Thoracic aorta (tissue), 2 donors: ENCODE measurements around the gene EXOC6B. TPM values are rescaled to one million over a fixed set of nuclear protein-coding genes. Genes with fewer than 3 reads are reported as not detected.
A peak's percentile ranks its signal among the peaks of the same experiment; 100 is the strongest.

Experiments
- ATAC-seq: fragments of 150-250 bp; one replicate; pipeline ENCODE4 v1.8.0; 2017; ENCODE audit warnings: low read depth; ENCODE audit not compliant: insufficient number of reproducible peaks, low FRiP score
- DNase-seq: peaks from one replicate; pipeline ENCODE4 v3.0.0-alpha.2; 2020; ENCODE audit warnings: low spot score
- H3K27ac ChIP-seq, 2 donors: fragments of 200-600 bp; sonication (generic); 1 replicate in 1 of 2; 2 replicates in 1 of 2; pipeline ENCODE4 v1.5.1; 2016; ENCODE audit warnings: mild to moderate bottlenecking in 2 of 2, moderate library complexity in 2 of 2
- H3K27me3 ChIP-seq: fragments of 200-600 bp; sonication (generic); replicated peaks from 2 replicates; pipeline ENCODE4 v1.6.0; 2016; ENCODE audit warnings: mild to moderate bottlenecking; ENCODE audit not compliant: insufficient read depth
- H3K36me3 ChIP-seq: fragments of 200-600 bp; sonication (generic); one replicate; pipeline ENCODE4 v1.5.1; 2016
- H3K4me1 ChIP-seq, 2 donors: fragments of 200-600 bp; sonication (generic); 1 replicate in 1 of 2; 2 replicates in 1 of 2; pipeline versions ENCODE4 v1.5.1 to v1.6.0; 2016; ENCODE audit warnings: low read depth in 2 of 2, mild to moderate bottlenecking in 1 of 2; ENCODE audit not compliant: control insufficient read depth in 1 of 2
- H3K4me3 ChIP-seq: fragments of 200-600 bp; sonication (generic); 2 replicates; pipeline ENCODE4 v1.5.1; 2016; ENCODE audit warnings: mild to moderate bottlenecking
- H3K9me3 ChIP-seq: fragments of 200-600 bp; sonication (generic); 2 replicates; pipeline ENCODE4 v1.5.1; 2016
- CTCF ChIP-seq: fragments of 200-600 bp; sonication (generic); IDR thresholded peaks from one replicate; pipeline ENCODE4 v1.5.1; 2019; ENCODE audit warnings: antibody characterized with exemption
- total RNA-seq, 2 donors: library from RNA; depleted of rRNA; stranded (reverse); fragments of >200 nt; gene quantifications; one replicate each; pipeline versions ENCODE4 v1.1.0 to v1.2.3, GENCODE V29; 2016

The EXOC6B gene
- total RNA-seq, 2 donors from 2014 or later: 29.6 to 44.5 TPM

GRCh38 chr2:72754628-72755320 lies 71.1 kb downstream of the EXOC6B start:
- no peak for DNase-seq
- no peaks in the 10 kb centered on the region for H3K27me3 ChIP-seq
- H3K27ac ChIP-seq: no peak overlapping the region
- ATAC-seq: no peak
- no peaks in the 10 kb centered on the region for H3K9me3 ChIP-seq
- no peaks in the 10 kb centered on the region for H3K36me3 ChIP-seq
- peaks cover 0 to 7% of the 10 kb centered on the region in 2 donors for H3K4me1 ChIP-seq
- H3K4me3 ChIP-seq: no peak overlapping the region
- TF ChIP-seq CTCF: no peak

GRCh38 chr2:72750977-72751639 lies 74.7 kb downstream of the EXOC6B start:
- Histone ChIP-seq H3K36me3 (no peaks in the 10 kb centered on the region), H3K4me1 (peaks cover 0 to 6% of the 10 kb centered on the region in 2 donors), H3K27me3 (no peaks in the 10 kb centered on the region), H3K4me3 (no peak overlapping the region), H3K9me3 (no peaks in the 10 kb centered on the region), H3K27ac (no peak overlapping the region)
- DNase-seq: no peak
- TF ChIP-seq CTCF: no peak
- ATAC-seq: no peak

- no peaks in the 10 kb centered on the region for H3K36me3 ChIP-seq
- no peak overlapping the region for H3K4me3 ChIP-seq
- TF ChIP-seq CTCF: no peak
- H3K27me3 ChIP-seq: no peaks in the 10 kb centered on the region
- no peaks in the 10 kb centered on the region for H3K9me3 ChIP-seq
- ATAC-seq: no peak
- H3K27ac ChIP-seq: no peak overlapping the region
- H3K4me1 ChIP-seq: no peaks in the 10 kb centered on the region
- DNase-seq: no peak
Observed at GRCh38 chr2:72750466-72750865, 75.4 kb downstream of the EXOC6B start.

GRCh38 chr2:72747344-72747743 lies 78.5 kb downstream of the EXOC6B start:
- H3K9me3 ChIP-seq: no peaks in the 10 kb centered on the region
- no peaks in the 10 kb centered on the region for H3K36me3 ChIP-seq
- H3K27ac ChIP-seq: no peak overlapping the region
- no peak for ATAC-seq
- TF ChIP-seq CTCF: no peak
- H3K27me3 ChIP-seq: no peaks in the 10 kb centered on the region
- H3K4me1 ChIP-seq: no peaks in the 10 kb centered on the region
- DNase-seq: no peak
- no peak overlapping the region for H3K4me3 ChIP-seq

DNA sequence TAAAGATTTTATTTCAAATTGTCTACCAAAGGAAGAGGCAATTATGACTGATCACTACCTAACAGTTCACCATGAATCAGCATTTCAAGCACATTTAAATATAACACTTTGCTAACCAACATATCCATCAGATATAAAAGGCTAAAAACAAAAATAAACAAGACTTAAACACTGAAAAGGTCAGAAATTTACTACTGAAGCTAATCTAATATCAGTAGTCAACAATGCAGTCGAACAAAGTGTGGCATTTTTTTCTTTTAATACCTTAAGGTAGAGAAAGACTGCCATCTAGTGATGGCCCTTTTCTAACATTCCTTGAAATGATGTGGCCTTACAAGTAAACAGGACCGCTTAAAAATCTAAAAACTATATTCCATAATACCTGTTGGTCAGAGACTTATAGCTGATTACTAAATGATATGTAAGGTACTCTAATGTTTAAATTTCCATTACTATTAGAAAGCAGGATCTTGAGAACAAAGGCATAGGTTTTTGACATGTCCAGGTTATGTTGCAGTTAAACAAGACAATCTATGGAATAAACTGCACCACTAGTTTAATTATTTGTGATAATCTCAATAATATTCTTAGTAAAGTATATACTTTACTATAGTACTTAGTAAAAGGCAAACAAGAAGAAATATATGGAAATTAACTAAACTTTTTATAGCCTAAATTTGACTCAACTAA lies 80.0 kb downstream of the EXOC6B start:
- no peak overlapping the region for H3K27ac ChIP-seq
- TF ChIP-seq CTCF: peak; percentile 39
- no peaks in the 10 kb centered on the region for H3K9me3 ChIP-seq
- ATAC-seq: no peak
- no peaks in the 10 kb centered on the region for H3K4me1 ChIP-seq
- no peak for DNase-seq
- no peak overlapping the region for H3K4me3 ChIP-seq
- H3K27me3 ChIP-seq: no peaks in the 10 kb centered on the region
- H3K36me3 ChIP-seq: no peaks in the 10 kb centered on the region
